Stomach (tissue), 9 donors: ENCODE measurements around the gene LINC00305. TPM values are rescaled to one million over a fixed set of nuclear protein-coding genes. Genes with fewer than 3 reads are reported as not detected.

Experiments used
- DNase-seq, 2 donors: peaks; one replicate each; pipeline versions ENCODE4 v3.0.0 to v3.0.0-alpha.2; 2013 to 2019
- H3K27ac ChIP-seq, 5 donors: fragments of 200-600 bp in 4 of 5; sonication (generic) in 4 of 5; one replicate each; pipeline ENCODE4 v1.5.1; 2013 to 2019; ENCODE audit warnings: mild to moderate bottlenecking in 1 of 5, moderate library complexity in 1 of 5
- H3K27me3 ChIP-seq, 3 donors: fragments of 200-600 bp; sonication (generic); one replicate each; pipeline ENCODE4 v1.5.1; 2017 to 2019; ENCODE audit warnings: mixed run types in 1 of 3
- H3K36me3 ChIP-seq, 4 donors: fragments of 200-600 bp; sonication (generic); 1 replicate in 3 of 4; 2 replicates in 1 of 4; pipeline ENCODE4 v1.5.1; 2016 to 2019
- H3K4me1 ChIP-seq, 4 donors: fragments of 200-600 bp; sonication (generic); one replicate each; pipeline ENCODE4 v1.5.1; 2016 to 2019
- H3K4me3 ChIP-seq, 4 donors: fragments of 200-600 bp; sonication (generic) in 3 of 4; one replicate each; pipeline ENCODE4 v1.5.1; 2016 to 2019; ENCODE audit warnings: mild to moderate bottlenecking in 1 of 4
- H3K9me3 ChIP-seq, 4 donors: fragments of 200-600 bp; sonication (generic); one replicate each; pipeline ENCODE4 v1.5.1; 2016 to 2019
- EP300 ChIP-seq: sonication (generic); formaldehyde crosslinking; IDR thresholded peaks from one replicate; pipeline ENCODE4 v1.6.1; 2017; ENCODE audit warnings: antibody characterized with exemption
- POLR2A ChIP-seq, 4 donors: fragments of 450-650 bp; IDR thresholded peaks; one replicate each; pipeline ENCODE4 v1.6.1; 2016; ENCODE audit warnings: antibody characterized with exemption in 4 of 4, control low read depth in 2 of 4, mild to moderate bottlenecking in 1 of 4, moderate library complexity in 1 of 4
- POLR2AphosphoS5 ChIP-seq, 3 donors: sonication (generic); formaldehyde crosslinking; IDR thresholded peaks; one replicate each; pipeline ENCODE4 v1.6.1; 2016; ENCODE audit warnings: antibody characterized with exemption in 3 of 3
- WGBS, 5 donors: extraction: QIAGEN DNeasy Blood & Tissue Kit in 3 of 5; methylation state at CpG; one replicate each; pipeline versions ENCODE4 v1.1.5 to v1.1.7; 2013 to 2018; 5-methylcytosine and 5-hydroxymethylcytosine counted together
- intact Hi-C: fragments of 100-400 bp; cut with DNase I; formaldehyde crosslinking; loops from one replicate; pipeline ENCODE4 v1.15.1; 2023; ENCODE audit warnings: low total_unique reads
- polyA plus RNA-seq, 3 donors: library from polyadenylated mRNA; stranded (reverse); fragments of 200-250 nt; gene quantifications; one replicate each; pipeline ENCODE4 v1.2.3, GENCODE V29; 2013
- total RNA-seq, 5 donors: library from RNA; depleted of rRNA; stranded (reverse); fragments of >200 nt; gene quantifications; one replicate each; pipeline versions ENCODE4 v1.1.0 to v1.2.3, GENCODE V29; 2014 to 2016
- TF ChIP-seq, protein P1 (sequence below), 7 experiments: fragments of 450-650 bp in 4 of 7; fragments of 200-600 bp in 3 of 7; sonication (generic) in 3 of 7; IDR thresholded peaks; one replicate each; pipeline ENCODE4 v1.5.1; 2016 to 2019; ENCODE audit warnings: antibody characterized with exemption in 7 of 7, control low read depth in 2 of 7, mild to moderate bottlenecking in 1 of 7
- donor health status: healthy with polysubstance abuse.
- donor health status: Bipolar disorder and iron deficiency.
- donor health status: healthy.

The LINC00305 gene
- total and polyA plus RNA-seq, 8 donors, result not detected

DNA sequence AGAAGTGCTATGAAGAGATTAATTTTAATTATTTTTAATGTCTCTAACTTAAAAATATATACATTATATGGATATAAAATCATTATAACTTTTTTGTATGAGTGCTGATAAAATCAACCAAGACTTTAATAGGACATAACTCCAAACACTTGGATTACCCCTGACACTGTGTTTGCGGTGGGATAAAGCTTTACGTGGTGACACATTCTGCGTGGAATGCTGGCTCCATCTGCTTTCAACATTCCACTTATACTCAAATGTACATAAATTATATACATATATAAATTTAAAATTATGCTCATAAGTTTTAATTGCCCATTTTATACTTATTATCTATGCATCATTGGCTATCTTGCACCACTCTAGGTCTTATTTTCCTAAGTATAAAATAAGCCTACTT, 30.5 kb downstream of the LINC00305 start:
- Histone ChIP-seq H3K9me3 (no peaks in the 10 kb centered on the region), H3K27me3 (no peaks in the 10 kb centered on the region), H3K27ac (no peak overlapping the region), H3K4me1 (no peaks in the 10 kb centered on the region), H3K4me3 (no peak overlapping the region), H3K36me3 (no peaks in the 10 kb centered on the region)
- TF ChIP-seq POLR2A (IDR thresholded peaks at IDR 0.05) (no peak), POLR2AphosphoS5 (IDR thresholded peaks at IDR 0.05) (no peak), EP300 (no peak)
- TF ChIP-seq, protein P1, sequence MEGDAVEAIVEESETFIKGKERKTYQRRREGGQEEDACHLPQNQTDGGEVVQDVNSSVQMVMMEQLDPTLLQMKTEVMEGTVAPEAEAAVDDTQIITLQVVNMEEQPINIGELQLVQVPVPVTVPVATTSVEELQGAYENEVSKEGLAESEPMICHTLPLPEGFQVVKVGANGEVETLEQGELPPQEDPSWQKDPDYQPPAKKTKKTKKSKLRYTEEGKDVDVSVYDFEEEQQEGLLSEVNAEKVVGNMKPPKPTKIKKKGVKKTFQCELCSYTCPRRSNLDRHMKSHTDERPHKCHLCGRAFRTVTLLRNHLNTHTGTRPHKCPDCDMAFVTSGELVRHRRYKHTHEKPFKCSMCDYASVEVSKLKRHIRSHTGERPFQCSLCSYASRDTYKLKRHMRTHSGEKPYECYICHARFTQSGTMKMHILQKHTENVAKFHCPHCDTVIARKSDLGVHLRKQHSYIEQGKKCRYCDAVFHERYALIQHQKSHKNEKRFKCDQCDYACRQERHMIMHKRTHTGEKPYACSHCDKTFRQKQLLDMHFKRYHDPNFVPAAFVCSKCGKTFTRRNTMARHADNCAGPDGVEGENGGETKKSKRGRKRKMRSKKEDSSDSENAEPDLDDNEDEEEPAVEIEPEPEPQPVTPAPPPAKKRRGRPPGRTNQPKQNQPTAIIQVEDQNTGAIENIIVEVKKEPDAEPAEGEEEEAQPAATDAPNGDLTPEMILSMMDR (IDR thresholded peaks at IDR 0.05), result no peak
- intact Hi-C loops, result no loop called here
- DNase-seq, result no peak
- 63 to 88% (median 81%) methylated on average over 3 of the region's 3 CpGs for WGBS, 5 donors

DNA sequence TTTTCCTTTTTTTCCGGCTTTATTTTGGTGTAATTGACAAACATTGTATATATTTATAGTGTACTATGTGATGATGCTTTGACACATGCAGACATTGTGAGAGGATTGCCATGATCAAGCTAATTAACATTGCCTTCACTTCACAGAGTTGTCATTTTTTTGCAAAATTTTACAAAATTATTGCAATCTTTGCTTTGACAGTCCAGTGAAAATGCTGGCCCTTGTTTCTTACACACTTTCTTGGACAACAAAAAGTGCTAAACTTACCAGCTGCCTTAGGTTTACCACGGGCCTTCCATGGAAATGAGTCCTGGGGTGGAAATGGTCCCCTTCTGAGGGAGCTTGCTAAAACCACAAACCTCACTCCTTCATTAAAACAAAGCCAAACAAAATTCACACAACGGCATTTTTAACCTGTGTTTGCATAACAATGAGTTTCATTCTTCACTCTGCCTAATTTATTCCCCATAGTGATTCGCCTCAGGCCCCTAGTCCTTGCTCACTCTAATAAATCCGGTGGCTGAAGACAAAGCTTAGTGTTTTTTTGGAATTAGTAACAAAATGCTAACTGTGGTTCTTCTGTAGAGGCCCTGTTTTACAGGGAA, 32.2 kb downstream of the LINC00305 start:
- no peak for DNase-seq
- Histone ChIP-seq H3K9me3 (no peaks in the 10 kb centered on the region), H3K27me3 (no peaks in the 10 kb centered on the region), H3K4me1 (no peaks in the 10 kb centered on the region), H3K4me3 (no peak overlapping the region), H3K36me3 (no peaks in the 10 kb centered on the region), H3K27ac (no peak overlapping the region)
- 59 to 68% (median 65%) methylated on average over 5 of the region's 5 CpGs for WGBS, 5 donors
- intact Hi-C loops, result no loop called here
- TF ChIP-seq, protein P1 (IDR thresholded peaks at IDR 0.05), result no peak
- no peak for TF ChIP-seq POLR2AphosphoS5 (IDR thresholded peaks at IDR 0.05)

DNA sequence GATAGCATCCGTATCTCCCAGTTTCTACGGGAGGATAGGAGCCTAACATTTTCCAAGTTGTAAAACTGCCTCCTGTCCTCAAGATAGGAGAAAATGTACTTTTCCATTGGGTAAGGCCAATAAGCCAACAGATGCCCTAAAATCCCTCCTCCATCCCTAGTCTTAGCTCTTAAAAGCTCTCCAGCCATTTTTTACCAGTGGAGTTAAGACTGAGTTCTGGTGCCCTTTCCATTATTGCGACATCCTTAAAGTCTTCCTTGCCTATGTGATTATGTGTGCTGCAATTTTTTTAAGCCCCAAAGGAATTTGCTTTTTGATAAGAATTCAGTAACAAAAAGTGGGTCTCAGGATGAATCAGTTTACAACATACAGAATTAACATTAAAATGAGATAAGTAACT, 33.0 kb downstream of the LINC00305 start:
- no peaks in the 10 kb centered on the region for H3K36me3 ChIP-seq
- no peak for DNase-seq
- TF ChIP-seq EP300 (no peak), POLR2A (IDR thresholded peaks at IDR 0.05) (no peak), POLR2AphosphoS5 (IDR thresholded peaks at IDR 0.05) (no peak)
- TF ChIP-seq, protein P1 (IDR thresholded peaks at IDR 0.05), result no peak
- H3K27ac ChIP-seq, result no peak overlapping the region
- H3K4me3 ChIP-seq, result no peak overlapping the region
- intact Hi-C loops, result no loop called here
- H3K4me1 ChIP-seq, result no peaks in the 10 kb centered on the region
- H3K9me3 ChIP-seq, result no peaks in the 10 kb centered on the region
- 61 to 92% (median 79%) methylated on average over 3 of the region's 3 CpGs for WGBS, 5 donors
- H3K27me3 ChIP-seq, result no peaks in the 10 kb centered on the region

DNA sequence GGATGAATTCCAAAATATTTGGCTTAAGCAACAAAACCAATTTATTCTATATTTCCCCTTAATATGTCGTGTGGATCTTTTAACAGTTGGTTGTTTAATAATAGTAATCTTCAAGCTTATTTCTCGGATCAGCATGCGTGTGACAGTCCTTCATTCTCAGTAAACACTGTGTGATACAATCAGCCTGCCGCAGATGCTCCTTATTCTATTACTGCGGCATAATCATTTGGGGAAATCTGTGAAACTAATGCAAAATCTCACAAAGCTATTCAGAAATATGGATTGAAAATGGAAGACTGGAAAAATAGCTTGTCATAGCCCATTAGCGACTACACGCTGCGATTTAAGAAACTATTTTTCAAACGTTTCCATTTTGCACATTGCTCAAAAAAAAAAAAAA, 36.9 kb downstream of the LINC00305 start:
- intact Hi-C loops, result no loop called here
- Histone ChIP-seq H3K36me3 (no peaks in the 10 kb centered on the region), H3K27me3 (no peaks in the 10 kb centered on the region), H3K9me3 (no peaks in the 10 kb centered on the region), H3K27ac (no peak overlapping the region), H3K4me1 (no peaks in the 10 kb centered on the region), H3K4me3 (no peak overlapping the region)
- WGBS, 5 donors, result 74 to 80% (median 76%) methylated on average over 9 of the region's 9 CpGs
- no peak for DNase-seq
- TF ChIP-seq POLR2A (IDR thresholded peaks at IDR 0.05) (no peak), EP300 (no peak), POLR2AphosphoS5 (IDR thresholded peaks at IDR 0.05) (no peak)
- TF ChIP-seq, protein P1 (IDR thresholded peaks at IDR 0.05), result no peak
